Kidney (tissue), 14 donors: ENCODE data around the gene GDF9. TPM values are rescaled to one million over a fixed set of nuclear protein-coding genes. Genes with fewer than 3 reads are reported as not detected.
A peak's percentile ranks its signal among the peaks of the same experiment; 100 is the strongest.

Experiments
- DNase-seq, 5 donors: peaks; one replicate each; pipeline ENCODE4 v3.0.0-alpha.2; 2013 to 2020
- FAIRE-seq: peaks from 2 replicates; lab custom pipeline; 2012; peaks lifted over from hg19 to GRCh38; lab: Jason Lieb, UNC
- H3K27ac ChIP-seq, 2 donors: one replicate each; pipeline ENCODE4 v1.7.0; 2013; ENCODE audit warnings: low read depth in 2 of 2, low read length in 2 of 2, inconsistent platforms in 1 of 2
- H3K27me3 ChIP-seq: one replicate; pipeline ENCODE4 v1.7.1; 2013; ENCODE audit warnings: low read length, inconsistent platforms; ENCODE audit not compliant: control insufficient read depth, insufficient read depth
- H3K36me3 ChIP-seq, 3 donors: one replicate each; pipeline versions ENCODE4 v1.7.0 to v1.7.1; 2013; ENCODE audit warnings: low read length in 3 of 3, control low read depth in 1 of 3, inconsistent platforms in 1 of 3; ENCODE audit not compliant: insufficient read depth in 3 of 3, control insufficient read depth in 2 of 3
- H3K4me1 ChIP-seq, 3 donors: one replicate each; pipeline versions ENCODE4 v1.7.0 to v1.7.1; 2013; ENCODE audit warnings: low read length in 3 of 3, inconsistent platforms in 1 of 3, low read depth in 1 of 3; ENCODE audit not compliant: control insufficient read depth in 2 of 3, insufficient read depth in 2 of 3
- H3K4me3 ChIP-seq, 3 donors: one replicate each; pipeline versions ENCODE4 v1.7.0 to v1.8.1; 2013; ENCODE audit warnings: low read length in 3 of 3, control low read depth in 1 of 3, inconsistent platforms in 1 of 3
- H3K9ac ChIP-seq, 3 donors: one replicate each; pipeline versions ENCODE4 v1.7.0 to v1.7.1; 2013; ENCODE audit warnings: low read length in 3 of 3, control low read depth in 1 of 3, inconsistent platforms in 1 of 3
- H3K9me3 ChIP-seq, 3 donors: one replicate each; pipeline versions ENCODE4 v1.7.0 to v1.7.1; 2013; ENCODE audit warnings: low read length in 3 of 3, control low read depth in 1 of 3, inconsistent platforms in 1 of 3; ENCODE audit not compliant: control insufficient read depth in 2 of 3, insufficient read depth in 1 of 3
- CTCF ChIP-seq: IDR thresholded peaks from 3 replicates; pipeline ENCODE4 v1.5.1; 2012; ENCODE audit warnings: mild to moderate bottlenecking, moderate library complexity, borderline replicate concordance; ENCODE audit not compliant: insufficient read depth; ENCODE audit errors: extremely low read depth
- intact Hi-C: fragments of 100-400 bp; cut with DNase I; formaldehyde crosslinking; loops from one replicate; pipeline ENCODE4 v1.11.1; 2022
- polyA plus RNA-seq: library from polyadenylated mRNA; stranded (reverse); fragments of 350-450 nt; fragmentation: Illumina TruSeq; extraction: RNeasy Lipid Tissue Mini Kit (QIAGEN cat#74804); gene quantifications from one replicate; pipeline ENCODE4 v1.2.3, GENCODE V29; 2014; ENCODE audit warnings: low read depth, low replicate concordance; ENCODE audit not compliant: insufficient read depth
- total RNA-seq: library from RNA; stranded (reverse); fragmentation: NEBNext Ultra II Directional; extraction: Animal tissue kit (Norgen Biotek cat#: 25700); gene quantifications from one replicate; pipeline ENCODE4 v1.2.1, GENCODE V29; 2021
- donor health status: control.
- donor health status: control.
- donor health status: control.
- donor health status: control.
- donor health status: control.
- donor health status: DM: yes; HTN: yes; CAD: no.
- donor health status: Normal renal cell carcinoma (clear cell type).

Gene GDF9
- total and polyA plus RNA-seq, 2 donors from 2014 or later = 0.88 TPM

- TF ChIP-seq CTCF = no peak
- intact Hi-C loops = no loop called here
Observed at GRCh38 chr5:132884548-132884947, 18.3 kb upstream of the GDF9 start.

DNA sequence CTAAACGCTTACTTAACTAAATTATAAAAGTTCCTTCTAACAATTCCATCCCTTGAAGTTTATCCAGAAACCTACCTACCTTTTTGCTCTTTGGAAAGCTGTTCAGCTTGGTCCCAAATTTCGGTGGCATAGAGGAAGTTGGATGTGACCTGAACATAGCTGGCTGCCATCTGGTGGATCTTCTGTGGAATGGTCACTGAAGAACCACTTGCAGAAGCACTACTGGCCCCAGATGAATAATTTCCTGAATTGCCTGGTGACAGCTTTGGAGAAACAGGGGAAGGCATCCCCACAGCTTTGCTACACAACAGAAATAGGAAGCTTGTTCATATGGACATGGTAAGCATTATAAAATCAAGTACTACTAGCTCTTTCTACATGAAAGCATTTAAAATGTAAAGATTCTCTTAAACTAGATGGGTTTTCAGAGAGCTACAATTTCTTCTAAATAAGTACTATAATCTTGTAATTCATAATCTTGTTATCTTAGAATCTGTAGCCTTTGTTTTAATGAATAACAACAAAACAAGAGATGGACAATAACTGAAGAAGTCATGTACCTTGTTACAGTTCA lies 17.1 kb upstream of the GDF9 start:
- intact Hi-C loops = no loop called here
- no peaks in the 10 kb centered on the region for H3K9me3 ChIP-seq
- no peak overlapping the region for H3K9ac ChIP-seq
- H3K4me3 ChIP-seq = no peak overlapping the region
- no peak overlapping the region for H3K27ac ChIP-seq
- no peaks in the 10 kb centered on the region for H3K27me3 ChIP-seq
- peaks cover 25 to 53% (median 41%) of the 10 kb centered on the region in 3 donors for H3K36me3 ChIP-seq
- DNase-seq (peak in 3 of 5 donors; percentile 54 to 87 (median 75)), FAIRE-seq (peak; percentile 44)
- peak; percentile 66 for TF ChIP-seq CTCF
- H3K4me1 ChIP-seq = no peaks in the 10 kb centered on the region

More at GRCh38 chr5:132884548-132884947, 18.3 kb upstream of the GDF9 start:
- H3K4me3 ChIP-seq = no peak overlapping the region
- H3K4me1 ChIP-seq = no peaks in the 10 kb centered on the region
- no peaks in the 10 kb centered on the region for H3K9me3 ChIP-seq
- no peak for DNase-seq
- no peaks in the 10 kb centered on the region for H3K27me3 ChIP-seq
- H3K9ac ChIP-seq = no peak overlapping the region
- FAIRE-seq = no peak
- peaks cover 25 to 54% (median 39%) of the 10 kb centered on the region in 3 donors for H3K36me3 ChIP-seq
- no peak overlapping the region for H3K27ac ChIP-seq

DNA sequence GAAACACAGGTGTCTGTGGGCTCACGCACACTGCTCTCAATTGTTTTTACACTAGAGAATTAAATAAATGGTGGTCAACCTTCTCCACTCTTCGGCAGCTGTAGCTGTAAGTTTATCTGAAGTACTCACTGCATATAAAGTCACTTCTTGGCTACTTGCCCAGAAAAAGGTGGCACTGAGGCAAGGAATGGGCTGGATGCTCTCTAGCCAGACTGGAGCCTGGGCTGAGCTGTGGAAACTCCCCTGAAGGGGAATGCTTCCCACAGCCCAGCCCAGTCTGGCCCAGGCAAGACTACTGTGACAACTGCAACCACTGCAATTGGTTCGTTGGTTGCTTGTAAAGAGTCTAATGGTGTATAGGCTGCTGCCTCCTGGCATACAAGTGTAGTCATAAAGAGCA lies 11.7 kb upstream of the GDF9 start:
- intact Hi-C loops = no loop called here
- Histone ChIP-seq H3K27ac (peak overlapping the region in 1 of 2 donors; percentile 18), H3K9me3 (no peaks in the 10 kb centered on the region), H3K36me3 (peaks cover 7 to 36% (median 22%) of the 10 kb centered on the region in 3 donors), H3K4me3 (no peak overlapping the region), H3K4me1 (peaks cover 0 to 20% (median 5%) of the 10 kb centered on the region in 3 donors), H3K27me3 (no peaks in the 10 kb centered on the region), H3K9ac (no peak overlapping the region)
- no peak for FAIRE-seq
- TF ChIP-seq CTCF = no peak
- peak in 1 of 5 donors; percentile 60 for DNase-seq
